GM12875 (cell line): ENCODE data around the gene PXDN.

Experiments used
- H3K4me3 ChIP-seq: one replicate; pipeline ENCODE4 v1.5.1; 2011; ENCODE audit warnings: low read depth, low read length, control low read depth
- TF ChIP-seq, protein P1 (sequence below): IDR thresholded peaks from 2 replicates; pipeline ENCODE4 v1.5.1; 2011; ENCODE audit warnings: low read depth, mild to moderate bottlenecking, control low read depth, inconsistent platforms, low read length, moderate library complexity, borderline replicate concordance; ENCODE audit not compliant: insufficient read depth

The PXDN gene

GRCh38 chr2:1618191-1618961 lies 125.9 kb downstream of the PXDN start:
- TF ChIP-seq, protein P1, sequence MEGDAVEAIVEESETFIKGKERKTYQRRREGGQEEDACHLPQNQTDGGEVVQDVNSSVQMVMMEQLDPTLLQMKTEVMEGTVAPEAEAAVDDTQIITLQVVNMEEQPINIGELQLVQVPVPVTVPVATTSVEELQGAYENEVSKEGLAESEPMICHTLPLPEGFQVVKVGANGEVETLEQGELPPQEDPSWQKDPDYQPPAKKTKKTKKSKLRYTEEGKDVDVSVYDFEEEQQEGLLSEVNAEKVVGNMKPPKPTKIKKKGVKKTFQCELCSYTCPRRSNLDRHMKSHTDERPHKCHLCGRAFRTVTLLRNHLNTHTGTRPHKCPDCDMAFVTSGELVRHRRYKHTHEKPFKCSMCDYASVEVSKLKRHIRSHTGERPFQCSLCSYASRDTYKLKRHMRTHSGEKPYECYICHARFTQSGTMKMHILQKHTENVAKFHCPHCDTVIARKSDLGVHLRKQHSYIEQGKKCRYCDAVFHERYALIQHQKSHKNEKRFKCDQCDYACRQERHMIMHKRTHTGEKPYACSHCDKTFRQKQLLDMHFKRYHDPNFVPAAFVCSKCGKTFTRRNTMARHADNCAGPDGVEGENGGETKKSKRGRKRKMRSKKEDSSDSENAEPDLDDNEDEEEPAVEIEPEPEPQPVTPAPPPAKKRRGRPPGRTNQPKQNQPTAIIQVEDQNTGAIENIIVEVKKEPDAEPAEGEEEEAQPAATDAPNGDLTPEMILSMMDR, result no peak

DNA sequence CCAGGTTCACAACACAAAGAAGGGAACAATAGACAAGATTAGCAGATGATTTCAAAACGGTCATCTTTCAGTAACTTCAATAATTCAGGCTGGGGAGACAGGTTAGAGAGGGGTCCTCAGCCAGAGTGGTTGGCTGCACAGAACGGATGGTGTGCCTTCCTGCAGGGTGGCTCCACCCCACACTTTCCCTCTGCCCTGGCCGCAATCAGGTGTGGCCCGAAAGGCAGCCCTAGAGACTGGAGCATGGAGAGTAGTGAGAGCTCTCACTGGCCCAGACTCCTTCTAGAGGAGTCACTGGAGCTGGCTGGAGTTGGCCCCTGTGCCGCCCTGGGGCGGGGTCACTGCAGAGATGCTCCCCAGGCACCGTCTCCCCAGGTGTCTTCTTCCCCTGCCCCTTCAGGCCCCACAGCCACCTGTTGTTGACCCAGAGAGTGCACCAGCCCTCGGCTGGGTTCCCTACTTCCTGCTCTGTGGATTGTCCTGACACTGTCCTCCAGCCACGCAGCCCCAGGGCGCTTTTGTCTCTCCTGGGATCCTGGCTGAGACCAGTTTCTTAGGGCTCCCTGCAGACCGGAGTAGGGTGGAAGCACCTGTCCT lies 126.8 kb downstream of the PXDN start:
- no peak overlapping the region for H3K4me3 ChIP-seq
- TF ChIP-seq, protein P1, result no peak

More at GRCh38 chr2:1618191-1618961, 125.9 kb downstream of the PXDN start:
- no peak overlapping the region for H3K4me3 ChIP-seq

GRCh38 chr2:1614564-1614963 lies 129.8 kb downstream of the PXDN start:
- no peak overlapping the region for H3K4me3 ChIP-seq
- TF ChIP-seq, protein P1, result no peak

DNA sequence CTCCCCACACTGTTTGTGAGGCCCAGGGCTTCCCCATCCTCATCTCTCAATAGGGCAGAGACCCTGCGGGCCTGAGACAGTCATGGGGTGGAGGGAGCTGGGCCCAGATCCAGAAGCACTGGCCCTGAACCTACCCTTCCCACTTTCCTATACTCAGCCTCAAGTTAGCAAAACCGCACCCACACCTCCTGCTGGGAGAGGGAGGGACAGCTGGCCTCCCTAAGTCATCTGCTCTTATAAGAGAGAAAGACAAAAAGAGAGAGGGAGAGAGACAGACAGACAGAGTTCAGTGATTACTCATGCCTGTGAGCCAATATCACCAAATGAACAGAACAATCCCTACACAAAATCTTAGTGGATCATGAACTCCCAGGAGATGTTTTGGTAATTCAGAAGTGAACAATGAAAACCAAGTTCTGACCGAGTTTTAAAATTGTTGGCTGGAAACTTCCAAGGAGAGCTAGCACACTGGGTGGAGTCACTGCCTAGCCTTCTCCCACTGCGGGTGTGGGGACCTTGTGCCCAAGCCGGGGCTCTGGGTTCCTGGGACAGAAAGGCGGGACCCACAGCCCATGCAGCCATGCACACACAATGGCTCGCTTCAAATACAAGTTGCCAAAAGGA lies 130.5 kb downstream of the PXDN start:
- no peak overlapping the region for H3K4me3 ChIP-seq
- TF ChIP-seq, protein P1, result no peak

DNA sequence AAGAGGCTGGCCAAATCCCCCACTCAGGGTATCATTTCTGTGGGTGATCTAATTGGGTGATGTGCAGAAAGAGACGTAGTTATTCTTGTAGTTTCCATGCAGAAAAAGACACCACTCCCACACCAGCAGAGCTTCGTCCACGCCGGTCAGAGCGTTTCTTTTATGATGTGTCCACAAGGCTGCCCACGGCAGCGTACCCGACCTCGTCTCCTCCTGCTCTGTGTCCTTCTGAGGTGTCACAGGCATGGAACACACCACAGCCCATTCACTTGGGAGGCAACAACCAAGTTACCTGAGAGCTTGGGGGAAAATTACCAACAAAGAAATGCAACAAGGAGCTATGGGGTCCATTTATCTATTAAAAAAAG lies 131.3 kb downstream of the PXDN start:
- TF ChIP-seq, protein P1, result no peak
- H3K4me3 ChIP-seq, result no peak overlapping the region

DNA sequence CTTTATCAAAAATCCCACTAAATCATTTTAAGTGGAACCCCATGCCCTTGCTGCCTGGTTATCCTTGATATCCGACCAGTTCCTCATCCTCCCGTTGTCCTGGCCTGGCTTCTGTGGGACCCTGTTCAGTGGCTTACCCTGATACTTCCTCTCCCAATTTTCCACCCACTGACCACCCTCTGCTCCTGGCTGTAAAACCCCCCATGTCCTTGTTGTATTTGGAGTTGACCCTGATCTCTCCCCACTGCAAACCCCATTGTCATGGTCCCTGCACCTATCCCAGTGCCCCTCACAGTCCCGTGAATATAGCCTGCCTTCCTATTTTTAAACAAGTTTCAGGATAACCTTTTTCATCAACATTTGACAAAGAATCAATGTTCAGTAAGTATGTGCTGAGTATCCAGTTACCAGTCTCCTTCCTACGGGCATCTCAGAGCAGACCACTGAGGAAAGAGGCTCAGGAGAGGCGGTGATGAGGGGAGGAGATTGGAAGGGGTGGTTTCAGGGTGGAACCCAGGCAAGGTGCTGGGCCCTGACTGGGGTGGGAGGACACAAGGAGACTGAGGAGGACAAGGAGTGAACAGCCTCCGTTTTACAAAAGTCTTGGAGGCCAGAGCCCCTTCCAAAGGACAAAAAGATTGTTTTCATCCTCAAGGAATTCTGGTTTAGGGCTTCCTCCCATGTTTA lies 131.8 kb downstream of the PXDN start:
- H3K4me3 ChIP-seq, result no peak overlapping the region
- TF ChIP-seq, protein P1, result no peak
